GM18870 (cell line): Measurements from ENCODE around the gene OVCH1.
A peak's percentile ranks its signal among the peaks of the same experiment; 100 is the strongest.
"Not testable (repeated sequence)": the region's sequence is repeated elsewhere in the genome, so short reads cannot be mapped to it uniquely, and the experiment has no call there.

ENCODE experiments used
- ATAC-seq: cut with Tn5 transposase; IDR thresholded peaks from one replicate; pipeline ENCODE4 v1.9.1; 2021; ENCODE audit warnings: moderate library complexity; ENCODE audit not compliant: unreplicated experiment

Gene OVCH1

GRCh38 chr12:29505122-29505521 lies 7.6 kb upstream of the OVCH1 start:
- ATAC-seq = no peak

GRCh38 chr12:29503283-29503682 lies 5.8 kb upstream of the OVCH1 start:
- no peak for ATAC-seq

- no peak for ATAC-seq
These were observed 1.7 kb upstream of the OVCH1 start for GRCh38 chr12:29499235-29499634.

- no peak for ATAC-seq
These were observed 4.6 kb downstream of the OVCH1 start for GRCh38 chr12:29492891-29493290.

GRCh38 chr12:29486972-29487371 lies 10.5 kb downstream of the OVCH1 start:
- no peak for ATAC-seq

- ATAC-seq = no peak
These were observed 34.3 kb downstream of the OVCH1 start for GRCh38 chr12:29463198-29463597.

GRCh38 chr12:29460082-29460481 lies 37.4 kb downstream of the OVCH1 start:
- ATAC-seq = no peak

GRCh38 chr12:29455087-29455486 lies 42.4 kb downstream of the OVCH1 start:
- no peak for ATAC-seq

- ATAC-seq = no peak
These were observed 45.6 kb downstream of the OVCH1 start for GRCh38 chr12:29451888-29452287.

- no peak for ATAC-seq
These were observed 49.3 kb downstream of the OVCH1 start for GRCh38 chr12:29448157-29448556.

GRCh38 chr12:29447285-29447975 lies 50.1 kb downstream of the OVCH1 start:
- ATAC-seq = no peak

- no peak for ATAC-seq
These were observed 58.0 kb downstream of the OVCH1 start for GRCh38 chr12:29439506-29439905.

- no peak for ATAC-seq
These were observed 58.6 kb downstream of the OVCH1 start for GRCh38 chr12:29438752-29439408.

- ATAC-seq = no peak
These were observed 59.9 kb downstream of the OVCH1 start for GRCh38 chr12:29437575-29437974.

GRCh38 chr12:29436815-29437214 lies 60.7 kb downstream of the OVCH1 start:
- ATAC-seq = not testable (repeated sequence)

- ATAC-seq = no peak
These were observed 66.0 kb downstream of the OVCH1 start for GRCh38 chr12:29431513-29431912.

GRCh38 chr12:29430716-29431044 lies 66.8 kb downstream of the OVCH1 start:
- no peak for ATAC-seq

- ATAC-seq = no peak
These were observed 67.3 kb downstream of the OVCH1 start for GRCh38 chr12:29429999-29430715.

GRCh38 chr12:29428633-29429032 lies 68.9 kb downstream of the OVCH1 start:
- ATAC-seq = peak; percentile 53

GRCh38 chr12:29427964-29428363 lies 69.5 kb downstream of the OVCH1 start:
- peak; percentile 97 for ATAC-seq

GRCh38 chr12:29426498-29426897 lies 71.0 kb downstream of the OVCH1 start:
- no peak for ATAC-seq

GRCh38 chr12:29425722-29426121 lies 71.8 kb downstream of the OVCH1 start:
- no peak for ATAC-seq
